Type B pancreatic cell (in vitro differentiated cells): ENCODE results near the gene SP1. TPM values are rescaled to one million over a fixed set of nuclear protein-coding genes. Genes with fewer than 3 reads are reported as not detected.
"Not testable (repeated sequence)": the region's sequence is repeated elsewhere in the genome, so short reads cannot be mapped to it uniquely, and the experiment has no call there.

Experiments
- DNase-seq: peaks from one replicate; pipeline ENCODE4 v3.0.0; 2021; ENCODE audit warnings: mixed read lengths; ENCODE audit not compliant: unreplicated experiment; ENCODE audit errors: extremely low spot score
- H3K27ac Mint-ChIP-seq: 2 replicates; pipeline ENCODE4 v1.8.0; 2021; ENCODE audit warnings: mild to moderate bottlenecking, mixed read lengths
- H3K27me3 Mint-ChIP-seq: 2 replicates; pipeline ENCODE4 v1.8.0; 2021; ENCODE audit warnings: mixed read lengths
- H3K36me3 Mint-ChIP-seq: 2 replicates; pipeline ENCODE4 v1.8.0; 2021; ENCODE audit warnings: mixed read lengths
- H3K4me1 Mint-ChIP-seq: one replicate; pipeline ENCODE4 v1.8.0; 2021; ENCODE audit warnings: mixed read lengths; ENCODE audit not compliant: unreplicated experiment
- H3K4me3 Mint-ChIP-seq: 2 replicates; pipeline ENCODE4 v1.8.0; 2021; ENCODE audit warnings: mild to moderate bottlenecking, mixed read lengths
- H3K9me3 Mint-ChIP-seq: 2 replicates; pipeline ENCODE4 v1.8.0; 2021; ENCODE audit warnings: mixed read lengths
- CTCF ChIP-seq: fragments of 200-600 bp; sonication (generic); conservative IDR thresholded peaks from 2 replicates; pipeline ENCODE4 v1.5.0; 2021; ENCODE audit warnings: antibody characterized with exemption, mild to moderate bottlenecking
- total RNA-seq: library from RNA; stranded (reverse); gene quantifications from 2 replicates; pipeline ENCODE4 v1.2.1, GENCODE V29; 2021; ENCODE audit warnings: low replicate concordance

Gene SP1
- total RNA-seq, 1 donor from 2014 or later, result 82.9 TPM

DNA sequence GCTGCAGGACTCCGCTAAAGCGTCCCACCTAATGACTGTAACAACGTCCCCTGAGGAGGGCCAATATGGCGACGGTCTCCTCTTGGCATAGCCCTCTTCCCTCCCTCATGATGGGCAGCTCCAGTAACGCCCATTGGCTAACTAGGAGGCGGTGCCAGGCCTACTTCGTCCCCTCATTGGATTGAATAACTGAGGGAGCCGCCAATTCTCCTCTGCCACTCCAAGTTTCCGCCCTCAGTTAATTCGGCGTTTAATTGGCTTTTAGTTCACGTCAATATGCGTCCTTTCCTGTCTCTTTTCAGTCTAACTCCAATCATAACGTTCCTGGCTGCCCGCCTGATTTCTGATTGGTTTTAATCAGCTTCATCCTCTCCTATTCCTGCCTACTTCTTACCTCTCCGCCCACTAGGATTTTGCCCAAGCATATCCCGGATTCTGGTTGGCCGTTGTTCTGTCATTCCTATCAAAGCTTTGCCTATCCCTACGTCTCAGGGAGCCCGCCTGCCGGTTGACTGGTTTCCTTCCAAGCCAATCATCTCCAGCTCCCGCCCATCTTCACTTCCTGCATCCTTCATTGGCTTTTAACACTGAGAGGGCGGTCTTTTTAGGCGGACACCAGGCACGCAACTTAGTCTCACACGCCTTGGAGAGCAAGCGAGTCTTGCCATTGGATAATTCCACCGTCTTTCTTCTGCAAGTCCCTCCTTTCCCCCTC is 430 bp upstream of the SP1 start:
- peak; percentile 98 for DNase-seq
- Mint-ChIP-seq H3K36me3 (peaks cover 23% of the 10 kb centered on the region), H3K27me3 (no peaks in the 10 kb centered on the region), H3K4me3 (no peak overlapping the region), H3K4me1 (peaks cover 14% of the 10 kb centered on the region), H3K27ac (no peak overlapping the region), H3K9me3 (no peaks in the 10 kb centered on the region)
- TF ChIP-seq CTCF, result no peak

- no peak for DNase-seq
- TF ChIP-seq CTCF, result peak; percentile 20
- peak overlapping the region; percentile 92 for H3K4me3 Mint-ChIP-seq
Measured at GRCh38 chr12:53380794-53381730, 1.1 kb downstream of the SP1 start.

DNA sequence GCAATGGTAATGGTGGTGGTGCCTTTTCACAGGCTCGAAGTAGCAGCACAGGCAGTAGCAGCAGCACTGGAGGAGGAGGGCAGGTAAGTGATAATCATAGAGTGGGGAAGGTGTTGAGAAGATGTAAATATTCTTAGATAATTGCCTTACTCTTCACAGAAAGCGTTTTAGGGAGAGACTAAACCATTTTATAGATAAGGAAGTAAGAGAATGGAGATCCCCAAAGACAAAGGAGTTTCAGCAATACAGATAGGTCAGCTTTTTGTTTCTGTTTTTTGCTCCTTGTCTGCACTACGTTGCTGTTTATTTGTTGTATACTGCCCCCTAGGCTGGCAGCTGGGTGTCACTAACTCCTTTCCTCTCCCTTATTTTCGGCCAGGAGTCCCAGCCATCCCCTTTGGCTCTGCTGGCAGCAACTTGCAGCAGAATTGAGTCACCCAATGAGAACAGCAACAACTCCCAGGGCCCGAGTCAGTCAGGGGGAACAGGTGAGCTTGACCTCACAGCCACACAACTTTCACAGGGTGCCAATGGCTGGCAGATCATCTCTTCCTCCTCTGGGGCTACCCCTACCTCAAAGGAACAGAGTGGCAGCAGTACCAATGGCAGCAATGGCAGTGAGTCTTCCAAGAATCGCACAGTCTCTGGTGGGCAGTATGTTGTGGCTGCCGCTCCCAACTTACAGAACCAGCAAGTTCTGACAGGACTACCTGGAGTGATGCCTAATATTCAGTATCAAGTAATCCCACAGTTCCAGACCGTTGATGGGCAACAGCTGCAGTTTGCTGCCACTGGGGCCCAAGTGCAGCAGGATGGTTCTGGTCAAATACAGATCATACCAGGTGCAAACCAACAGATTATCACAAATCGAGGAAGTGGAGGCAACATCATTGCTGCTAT is 2.0 kb downstream of the SP1 start:
- peaks cover 30% of the 10 kb centered on the region for H3K36me3 Mint-ChIP-seq
- peak overlapping the region; percentile 92 for H3K4me3 Mint-ChIP-seq
- DNase-seq, result no peak

More at GRCh38 chr12:53380794-53381730, 1.1 kb downstream of the SP1 start:
- H3K27me3 Mint-ChIP-seq, result no peaks in the 10 kb centered on the region
- peaks cover 17% of the 10 kb centered on the region for H3K4me1 Mint-ChIP-seq
- no peaks in the 10 kb centered on the region for H3K9me3 Mint-ChIP-seq
- peaks cover 27% of the 10 kb centered on the region for H3K36me3 Mint-ChIP-seq
- H3K27ac Mint-ChIP-seq, result peak overlapping the region; percentile 98

DNA sequence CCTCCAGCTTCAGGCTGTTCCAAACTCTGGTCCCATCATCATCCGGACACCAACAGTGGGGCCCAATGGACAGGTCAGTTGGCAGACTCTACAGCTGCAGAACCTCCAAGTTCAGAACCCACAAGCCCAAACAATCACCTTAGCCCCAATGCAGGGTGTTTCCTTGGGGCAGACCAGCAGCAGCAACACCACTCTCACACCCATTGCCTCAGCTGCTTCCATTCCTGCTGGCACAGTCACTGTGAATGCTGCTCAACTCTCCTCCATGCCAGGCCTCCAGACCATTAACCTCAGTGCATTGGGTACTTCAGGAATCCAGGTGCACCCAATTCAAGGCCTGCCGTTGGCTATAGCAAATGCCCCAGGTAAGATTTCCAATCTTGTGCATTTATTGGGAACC is 3.3 kb downstream of the SP1 start:
- Mint-ChIP-seq H3K4me1 (peaks cover 28% of the 10 kb centered on the region), H3K4me3 (peak overlapping the region; percentile 92)

More for the DNA sequence above, 2.0 kb downstream of the SP1 start:
- peak; percentile 59 for TF ChIP-seq CTCF
- H3K9me3 Mint-ChIP-seq, result no peaks in the 10 kb centered on the region
- no peaks in the 10 kb centered on the region for H3K27me3 Mint-ChIP-seq
- H3K27ac Mint-ChIP-seq, result peak overlapping the region; percentile 98
- H3K4me1 Mint-ChIP-seq, result peaks cover 20% of the 10 kb centered on the region

DNA sequence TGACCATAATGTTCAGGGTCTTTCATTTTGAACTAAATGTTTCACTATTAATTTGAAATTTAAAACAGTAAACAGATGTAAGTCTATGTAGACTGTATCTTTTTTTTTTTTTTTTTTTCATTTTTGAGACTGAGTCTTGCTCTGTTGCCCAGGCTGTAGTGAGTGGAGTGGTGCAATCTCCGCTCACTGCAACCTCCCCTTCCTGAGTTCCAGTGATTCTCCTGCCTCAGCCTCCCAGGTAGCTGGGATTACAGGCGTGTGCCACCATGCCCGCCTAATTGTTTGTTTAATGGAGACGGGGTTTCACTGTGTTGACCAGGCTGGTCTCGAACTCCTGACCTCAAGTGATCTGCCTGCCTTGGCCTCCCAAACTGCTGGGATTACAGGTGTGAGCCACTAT is 6.4 kb downstream of the SP1 start:
- not testable (repeated sequence) for H3K9me3 Mint-ChIP-seq, H3K27me3 Mint-ChIP-seq, DNase-seq
- H3K4me1 Mint-ChIP-seq, result peaks cover 41% of the 10 kb centered on the region
- peaks cover 44% of the 10 kb centered on the region for H3K36me3 Mint-ChIP-seq
- H3K27ac Mint-ChIP-seq, result peak overlapping the region; percentile 68
- peak overlapping the region; percentile 74 for H3K4me3 Mint-ChIP-seq

More for the DNA sequence above, 3.3 kb downstream of the SP1 start:
- no peaks in the 10 kb centered on the region for H3K27me3 Mint-ChIP-seq
- no peaks in the 10 kb centered on the region for H3K9me3 Mint-ChIP-seq
- peaks cover 38% of the 10 kb centered on the region for H3K36me3 Mint-ChIP-seq
- H3K27ac Mint-ChIP-seq, result peak overlapping the region; percentile 53
- TF ChIP-seq CTCF, result no peak
- no peak for DNase-seq
